HG02884 (cell line): Measurements from ENCODE around the gene ZNF692.
"Not testable (repeated sequence)": the region's sequence is repeated elsewhere in the genome, so short reads cannot be mapped to it uniquely, and the experiment has no call there.

Experiments used
- ATAC-seq: cut with Tn5 transposase; IDR thresholded peaks from one replicate; pipeline ENCODE4 v1.9.1; 2021; ENCODE audit warnings: mild to moderate bottlenecking, moderate library complexity; ENCODE audit not compliant: unreplicated experiment

The ZNF692 gene

DNA sequence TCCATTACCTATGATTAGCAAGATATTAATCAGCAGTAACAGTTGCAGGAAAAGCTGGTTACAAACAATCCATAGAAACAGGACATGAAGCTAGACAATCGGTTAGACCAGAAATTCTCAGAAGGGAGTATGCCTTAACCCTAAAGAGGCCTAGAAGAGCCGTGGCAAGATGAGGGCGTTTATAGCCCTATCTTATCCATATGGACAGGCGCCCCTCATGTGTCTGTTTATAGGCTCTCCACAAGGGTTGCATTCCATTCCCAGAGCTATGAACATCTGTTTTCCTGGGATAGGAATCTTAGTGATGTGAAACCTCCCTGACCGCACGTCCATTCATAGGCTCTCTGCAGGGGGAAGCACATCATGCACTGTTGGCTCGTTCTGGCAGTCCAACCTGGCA is 23.5 kb upstream of the ZNF692 start:
- not testable (repeated sequence) for ATAC-seq

DNA sequence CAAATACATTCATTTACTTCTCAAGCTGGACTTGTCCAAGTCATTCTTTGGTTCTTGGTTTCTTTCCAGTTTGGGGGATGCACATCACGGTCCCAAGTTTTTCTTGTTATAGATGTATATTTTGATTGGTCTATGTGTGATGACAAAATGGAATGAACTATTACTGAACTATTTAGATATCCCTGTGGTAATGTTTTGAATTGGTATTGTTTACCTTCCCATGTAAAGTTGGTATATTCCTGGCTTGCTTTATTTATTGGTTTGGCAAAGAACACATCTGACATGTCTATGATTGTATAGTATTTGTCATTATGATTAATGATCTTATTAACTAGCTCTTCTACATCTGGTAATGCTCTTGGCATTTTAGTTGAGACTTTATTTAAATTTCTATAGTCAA is 22.4 kb upstream of the ZNF692 start:
- ATAC-seq, result no peak

DNA sequence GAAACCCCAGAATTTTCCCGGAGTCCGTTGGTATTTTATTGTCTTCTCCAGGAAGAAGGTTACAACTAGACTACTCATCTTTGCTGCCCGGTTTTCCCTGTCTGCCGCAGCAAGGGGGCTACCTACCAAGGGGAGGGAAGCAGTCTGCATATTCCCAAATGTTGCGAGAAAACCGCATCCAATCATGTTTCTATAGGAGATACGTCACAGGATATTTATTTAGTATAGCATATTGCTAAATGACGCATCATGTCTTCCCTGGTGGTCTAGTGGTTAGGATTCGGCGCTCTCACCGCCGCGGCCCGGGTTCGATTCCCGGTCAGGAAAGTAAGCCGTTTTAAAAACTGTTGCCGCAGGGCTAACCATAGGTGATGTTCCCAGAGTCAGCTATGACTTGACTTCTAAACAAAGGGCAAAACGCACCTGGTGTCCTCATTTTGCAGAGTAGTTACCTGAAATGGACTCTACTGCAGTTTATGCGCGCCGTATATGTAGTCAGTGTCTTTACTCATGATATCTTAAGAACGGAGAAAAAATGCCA is 15.2 kb upstream of the ZNF692 start:
- peak; percentile 61 for ATAC-seq

DNA sequence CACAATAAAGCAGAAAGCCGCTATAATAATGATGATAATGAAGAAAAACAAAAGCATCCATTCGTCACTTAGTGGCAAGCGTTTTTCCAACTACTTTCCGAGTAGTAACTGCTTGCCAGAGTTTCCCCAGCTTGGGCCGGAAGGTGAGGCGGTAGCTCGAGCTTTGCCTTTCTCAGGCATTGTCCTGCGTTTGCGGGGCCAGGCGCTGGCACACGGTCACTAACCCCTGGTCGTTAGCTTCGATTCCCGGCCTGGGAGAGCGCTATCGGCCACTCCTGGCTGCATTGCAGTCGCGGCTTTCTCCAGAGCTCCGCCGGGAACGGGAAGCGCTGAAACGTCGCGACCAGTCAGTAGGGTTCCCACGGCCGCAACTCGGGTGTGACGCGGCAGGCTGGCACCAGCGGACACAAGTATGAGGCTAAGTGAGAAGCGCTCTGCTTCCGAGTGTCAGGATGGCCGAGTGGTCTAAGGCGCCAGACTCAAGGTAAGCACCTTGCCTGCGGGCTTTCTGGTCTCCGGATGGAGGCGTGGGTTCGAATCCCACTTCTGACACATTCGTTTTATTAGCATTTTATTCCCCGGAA is 14.6 kb upstream of the ZNF692 start:
- peak; percentile 69 for ATAC-seq

DNA sequence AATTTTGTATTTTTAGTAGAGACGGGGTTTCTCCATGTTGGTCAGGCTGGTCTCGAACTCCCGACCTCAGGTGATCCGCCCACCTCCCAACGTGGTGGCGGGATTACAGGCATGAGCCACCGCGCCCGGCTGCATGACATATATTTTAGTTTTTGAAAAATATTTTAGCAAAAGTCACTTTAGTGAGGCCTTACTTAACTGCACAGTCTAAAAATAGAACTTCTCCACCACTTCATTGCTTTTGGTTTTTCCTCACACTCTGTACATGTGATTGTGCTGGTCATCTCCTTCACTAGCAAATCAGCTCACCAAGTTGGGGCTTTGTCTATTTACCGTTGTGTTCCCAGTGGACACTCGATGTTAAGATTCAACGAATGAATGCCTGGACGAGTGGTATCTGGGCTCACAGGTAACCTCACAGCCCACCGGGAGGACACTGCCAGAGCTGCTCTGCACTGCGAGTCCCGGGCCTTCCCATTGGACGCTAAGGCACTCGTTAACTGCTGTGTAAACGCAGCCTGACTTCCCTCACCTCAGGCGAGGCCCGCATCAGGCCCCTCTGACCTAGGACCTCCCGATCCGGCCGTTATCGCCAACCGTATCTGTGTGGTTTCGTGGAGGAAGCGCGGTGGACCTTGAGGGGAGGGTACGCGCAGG is 14.0 kb upstream of the ZNF692 start:
- peak; percentile 33 for ATAC-seq

DNA sequence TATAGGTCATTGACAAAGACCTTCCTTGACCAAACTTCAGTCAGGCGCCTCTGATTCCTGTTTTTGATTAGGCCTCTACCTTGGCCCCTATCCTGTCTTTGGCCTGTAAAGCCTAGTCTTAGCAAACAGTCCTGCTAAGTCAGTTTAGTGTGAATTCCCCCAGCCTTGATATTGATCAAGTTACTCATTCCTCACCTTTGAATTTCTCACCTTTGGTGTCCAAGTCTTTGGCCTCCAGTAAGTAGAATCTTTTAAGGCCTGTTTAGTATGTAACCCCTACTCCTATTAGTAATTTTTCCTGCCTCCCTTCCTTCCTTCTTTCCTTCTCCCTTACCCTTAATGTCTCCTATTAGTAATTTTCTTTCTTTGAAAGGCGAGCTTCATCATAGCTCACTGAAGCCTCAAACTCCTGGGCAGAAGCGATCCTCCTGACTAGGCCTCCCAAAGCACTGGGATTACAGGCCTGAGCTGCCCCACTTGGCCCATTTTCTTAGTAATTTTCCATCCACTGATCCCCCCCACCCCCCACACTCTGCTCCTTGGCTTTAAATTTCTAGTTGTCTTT is 13.0 kb upstream of the ZNF692 start:
- ATAC-seq, result no peak

DNA sequence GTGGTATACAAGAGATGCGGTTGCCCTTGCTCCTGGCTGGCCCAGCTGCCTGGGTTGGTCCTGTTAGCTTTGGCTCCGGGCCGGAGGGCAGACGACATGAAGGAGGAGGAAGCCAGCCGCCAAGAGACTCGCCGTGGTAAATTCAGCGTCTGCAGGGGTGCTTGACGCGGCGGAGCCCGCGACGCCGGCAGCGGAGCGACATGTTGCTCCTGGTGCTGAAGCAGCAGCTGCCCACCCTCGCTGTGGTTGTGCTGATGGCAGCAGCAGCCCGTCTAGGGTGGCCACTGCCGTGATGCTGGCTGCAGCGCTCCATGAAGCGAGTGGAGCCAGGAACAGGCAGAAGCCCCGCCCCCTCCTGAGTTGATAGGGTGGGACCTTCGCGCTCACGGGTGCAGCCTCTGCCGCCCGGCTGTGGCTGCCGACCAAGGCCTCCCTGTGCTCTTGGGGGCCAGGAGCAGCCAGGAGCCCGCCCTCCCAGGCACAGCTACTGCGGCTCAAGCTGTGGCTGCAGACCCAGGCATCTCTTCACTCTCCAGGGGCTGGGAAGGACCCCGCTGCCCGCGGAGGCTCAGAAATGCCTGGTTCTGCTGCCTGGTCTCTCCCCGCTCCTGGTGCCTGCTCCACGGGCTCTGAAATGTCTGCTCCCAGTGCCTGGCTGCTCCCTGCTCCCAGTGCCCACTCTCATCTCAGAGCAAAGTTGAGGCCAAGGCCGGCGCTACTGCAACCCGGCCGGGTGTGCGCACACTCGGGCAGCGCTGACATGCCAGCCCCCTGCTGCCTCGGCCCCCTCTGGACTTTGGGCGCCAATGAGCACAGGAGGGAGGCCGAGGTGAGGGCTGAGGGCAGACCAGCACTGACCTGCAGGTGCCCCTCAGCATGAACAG is 4.4 kb upstream of the ZNF692 start:
- ATAC-seq, result peak; percentile 64

DNA sequence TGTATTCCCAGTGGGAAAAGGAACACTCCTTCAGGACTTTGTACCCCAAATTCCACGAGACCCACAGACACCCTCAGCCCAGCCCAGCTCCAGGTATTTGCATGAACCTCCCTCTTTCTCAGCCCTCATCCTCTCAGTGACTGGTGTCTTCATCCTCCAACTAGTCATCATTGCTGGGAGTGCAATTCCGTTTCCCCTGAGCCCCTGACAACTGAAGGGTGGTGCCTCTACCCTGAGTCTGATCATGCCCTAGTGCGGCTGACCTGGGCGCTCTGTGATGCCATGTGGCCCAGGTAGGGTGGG is 3.8 kb upstream of the ZNF692 start:
- ATAC-seq, result peak; percentile 8

DNA sequence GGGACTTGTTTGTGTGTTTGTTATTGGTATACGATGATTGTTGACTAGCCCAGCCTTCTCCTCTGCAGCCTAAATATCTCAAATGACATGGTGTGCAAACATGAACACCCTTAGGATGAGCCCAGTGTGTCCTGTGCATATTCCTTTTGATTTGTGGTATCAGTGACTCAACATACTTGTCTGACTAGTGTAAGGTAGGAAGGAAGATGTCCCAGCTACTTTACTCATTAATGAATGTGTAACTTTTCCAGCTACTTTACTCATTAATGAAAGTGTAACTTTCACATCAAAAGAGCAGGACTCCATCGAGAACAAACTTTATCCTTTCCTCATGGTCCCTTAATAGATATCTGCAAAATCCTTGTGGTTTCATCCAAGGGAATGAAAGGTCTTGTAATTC is 2.7 kb upstream of the ZNF692 start:
- ATAC-seq, result no peak

DNA sequence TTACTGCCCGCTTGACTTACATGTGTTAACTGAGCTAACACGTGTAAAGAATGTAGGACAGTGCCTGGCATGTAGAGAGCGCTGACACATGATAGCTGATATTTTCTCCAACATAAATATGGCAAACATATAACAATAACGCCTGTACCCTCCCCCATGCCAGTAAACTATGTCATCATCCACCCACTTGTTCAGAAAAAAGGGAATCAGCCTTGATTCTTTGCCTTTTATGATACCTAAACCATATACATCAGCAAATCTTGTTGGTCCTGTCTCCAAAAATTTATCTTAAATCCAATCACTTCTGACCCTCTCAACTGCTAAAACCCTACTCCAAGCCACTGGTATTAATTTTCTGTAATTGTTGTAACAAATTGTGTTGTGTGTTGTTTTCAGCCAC is 1.1 kb upstream of the ZNF692 start:
- ATAC-seq, result no peak

DNA sequence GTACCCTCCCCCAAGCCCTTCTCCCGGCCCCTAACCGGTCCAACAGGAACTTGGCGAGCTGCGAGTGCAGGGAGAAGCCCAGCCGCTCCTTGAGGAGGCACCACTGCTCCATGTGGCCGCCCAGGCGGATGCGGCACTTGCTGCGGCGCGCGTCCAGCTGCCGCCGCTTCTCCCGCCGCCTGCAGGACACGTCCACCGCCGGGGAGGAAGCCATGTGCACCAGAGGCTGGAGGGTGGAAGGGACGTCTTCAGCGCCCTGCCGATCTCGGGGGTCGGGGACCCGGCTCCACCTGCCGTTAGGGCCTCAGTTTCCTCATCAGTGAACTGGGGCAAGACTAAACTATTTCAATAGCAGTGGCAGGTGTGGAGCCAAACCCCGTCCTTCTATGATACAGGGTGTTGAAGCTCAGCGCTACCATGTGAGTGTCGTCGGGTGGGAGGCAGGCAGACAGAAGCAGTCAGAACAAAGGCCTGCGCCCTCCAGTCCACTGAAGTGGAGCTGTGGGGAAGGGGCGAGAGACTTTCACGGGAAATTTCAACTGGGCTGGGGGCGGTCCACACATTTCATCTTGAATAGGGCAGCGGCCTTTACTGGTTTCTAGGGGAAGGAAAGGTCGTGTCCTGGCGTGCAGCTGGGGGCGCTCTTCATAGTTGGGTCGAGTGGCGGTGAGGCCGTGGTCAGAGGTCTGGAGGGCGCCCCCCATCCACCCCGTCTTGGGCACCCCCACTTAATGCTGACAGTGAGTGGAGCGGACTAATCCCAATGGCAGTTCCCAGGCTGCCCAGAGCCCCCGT is 592 bp downstream of the ZNF692 start:
- peak; percentile 24 for ATAC-seq

DNA sequence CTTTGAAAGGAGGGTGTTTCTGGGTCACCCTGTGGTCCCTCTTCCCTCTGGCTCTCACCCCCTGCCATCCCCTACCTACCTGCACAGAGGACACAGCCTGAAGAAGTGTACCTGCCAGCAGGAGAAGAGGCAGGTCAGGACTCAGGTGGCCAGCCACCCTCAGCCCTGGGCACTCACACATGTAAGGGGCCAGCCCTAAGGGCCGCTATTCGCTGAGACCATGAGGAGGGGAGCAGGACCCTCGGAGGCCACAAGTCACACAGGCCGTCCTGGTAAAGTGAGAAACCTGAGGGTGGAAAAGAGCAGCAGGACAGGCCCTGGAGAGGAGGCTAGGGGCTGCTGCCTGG is 1.2 kb downstream of the ZNF692 start:
- no peak for ATAC-seq

DNA sequence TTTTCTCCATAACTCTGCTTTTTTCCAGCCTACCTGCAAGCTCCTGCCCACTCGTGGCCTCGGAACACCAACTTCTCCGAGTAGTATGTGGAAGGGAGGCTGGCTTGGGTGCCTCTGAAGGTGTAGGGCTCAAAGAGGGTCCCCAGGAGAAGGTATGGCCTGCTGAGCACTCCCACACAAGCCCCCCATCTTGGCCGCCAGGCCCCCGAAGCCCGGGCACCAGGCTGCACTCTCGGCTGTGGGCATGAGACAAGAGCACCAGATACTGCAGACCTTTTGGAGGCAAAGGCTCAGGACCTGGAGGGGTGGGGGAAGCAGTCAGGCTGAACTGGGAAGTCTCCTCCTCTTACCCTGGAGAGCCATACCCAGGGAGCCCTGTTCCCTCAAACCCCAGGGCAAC is 1.7 kb downstream of the ZNF692 start:
- ATAC-seq, result no peak

DNA sequence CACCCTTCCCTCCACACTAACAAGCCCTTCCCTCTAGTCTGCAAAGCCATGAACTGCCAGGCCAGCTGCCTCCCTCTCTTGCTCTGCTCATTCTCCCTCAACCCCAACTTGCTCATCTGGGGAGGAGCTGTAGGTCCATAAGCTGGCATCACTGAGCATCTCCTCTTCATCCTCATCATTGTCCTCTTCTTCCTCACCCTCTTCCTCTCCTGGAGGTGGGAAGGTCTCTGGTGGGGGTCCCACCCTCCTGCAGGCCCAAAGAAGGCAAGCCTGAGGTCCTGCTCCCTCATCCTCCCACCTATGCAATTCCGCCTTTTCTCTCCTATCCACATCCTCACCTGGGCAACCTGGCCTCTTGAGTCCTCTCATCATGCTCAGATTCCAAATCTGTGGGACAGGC is 2.7 kb downstream of the ZNF692 start:
- ATAC-seq, result no peak

DNA sequence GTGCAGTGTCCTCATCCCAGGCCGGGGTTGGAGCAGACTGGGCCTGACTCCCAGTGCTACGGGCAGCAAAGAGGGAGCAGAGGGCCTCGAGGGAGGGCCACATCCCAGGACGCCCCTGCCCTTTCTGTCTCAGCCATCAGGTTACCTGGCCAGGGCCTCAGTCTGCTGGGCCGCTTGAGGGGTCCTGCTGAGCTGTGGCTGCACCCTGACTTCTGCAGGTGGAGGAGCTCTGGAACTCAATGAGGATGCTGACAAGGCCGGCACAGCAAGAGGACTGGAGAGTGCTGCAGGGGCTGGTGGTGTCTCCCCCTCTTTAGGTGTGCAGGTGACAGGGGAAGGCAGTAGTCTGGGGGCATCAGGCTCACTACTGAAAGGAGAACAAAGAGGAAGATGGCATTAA is 3.3 kb downstream of the ZNF692 start:
- ATAC-seq, result no peak

DNA sequence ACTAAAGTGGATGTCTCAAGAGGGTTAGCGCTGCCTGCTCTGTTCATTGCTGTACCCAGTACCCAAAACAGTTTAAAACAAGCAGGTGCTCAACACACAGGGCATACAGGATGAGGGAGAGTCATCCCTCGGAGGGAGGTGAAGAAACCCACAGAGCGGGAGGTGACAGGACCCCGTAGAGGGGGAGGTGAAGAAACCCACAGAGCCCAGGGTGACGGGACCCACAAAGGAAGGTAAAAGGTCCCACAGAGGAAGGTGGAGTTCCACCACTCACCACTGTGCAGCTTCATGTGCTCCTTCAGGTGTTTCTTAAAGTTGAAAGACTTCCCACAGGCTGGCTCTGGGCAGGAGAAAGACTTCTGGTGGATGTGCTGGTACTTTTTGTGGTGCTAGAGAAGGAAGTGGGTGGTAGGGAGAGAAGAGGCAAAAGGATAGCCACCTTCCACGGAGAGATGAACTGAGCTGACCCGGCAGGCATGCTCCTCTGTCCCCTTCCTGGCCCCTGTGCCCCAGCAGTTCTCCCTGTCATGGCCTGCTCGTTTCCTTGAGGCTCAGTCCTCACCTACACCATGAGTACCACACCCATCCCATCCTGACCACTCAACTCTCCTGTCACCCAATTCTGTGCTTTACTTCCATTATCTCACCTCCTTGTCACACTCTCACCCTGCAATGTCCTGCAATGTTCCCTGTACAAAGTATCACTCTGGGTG is 5.1 kb downstream of the ZNF692 start:
- ATAC-seq, result no peak

DNA sequence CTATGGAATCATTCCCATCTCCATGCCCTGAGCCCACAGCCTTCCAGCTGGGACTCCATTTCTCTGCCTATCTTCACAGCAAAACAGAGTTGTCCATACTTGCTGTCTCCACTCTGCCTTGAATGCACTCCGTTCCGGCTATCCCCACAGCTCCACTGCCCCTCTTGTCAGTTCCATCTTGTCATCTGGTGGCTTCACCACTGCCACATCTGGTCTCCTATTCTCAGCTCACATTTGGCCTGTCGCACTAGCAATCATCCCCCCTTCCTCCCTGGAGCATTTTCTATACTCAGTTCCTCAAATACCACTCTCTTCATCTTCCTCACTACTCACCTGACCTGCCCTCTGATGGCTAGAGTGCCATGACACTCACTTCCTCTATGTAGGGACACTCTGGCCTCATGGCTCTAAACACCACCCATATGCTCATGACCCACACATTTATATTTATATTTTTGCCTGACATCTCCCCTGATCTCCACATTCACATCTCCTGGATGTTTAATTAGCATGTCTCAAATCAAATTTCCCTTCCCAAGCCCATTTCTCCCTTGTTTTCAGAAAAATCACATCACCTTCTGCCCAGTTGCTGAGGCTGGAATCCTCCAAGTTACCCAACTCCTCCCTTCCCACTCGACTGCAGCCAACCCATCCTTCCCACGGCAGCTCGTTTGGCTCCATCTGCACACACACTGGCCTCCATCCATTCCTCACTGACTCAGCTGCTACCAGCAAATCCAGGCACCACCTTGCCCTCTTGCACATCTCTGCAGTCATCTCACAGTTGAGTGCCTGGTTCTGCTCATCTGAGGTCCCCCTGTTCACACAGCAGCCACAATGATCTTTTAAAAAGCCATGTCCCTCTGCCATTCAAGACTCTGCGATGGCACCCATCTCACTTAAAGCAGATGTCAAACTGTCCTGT is 6.1 kb downstream of the ZNF692 start:
- no peak for ATAC-seq

DNA sequence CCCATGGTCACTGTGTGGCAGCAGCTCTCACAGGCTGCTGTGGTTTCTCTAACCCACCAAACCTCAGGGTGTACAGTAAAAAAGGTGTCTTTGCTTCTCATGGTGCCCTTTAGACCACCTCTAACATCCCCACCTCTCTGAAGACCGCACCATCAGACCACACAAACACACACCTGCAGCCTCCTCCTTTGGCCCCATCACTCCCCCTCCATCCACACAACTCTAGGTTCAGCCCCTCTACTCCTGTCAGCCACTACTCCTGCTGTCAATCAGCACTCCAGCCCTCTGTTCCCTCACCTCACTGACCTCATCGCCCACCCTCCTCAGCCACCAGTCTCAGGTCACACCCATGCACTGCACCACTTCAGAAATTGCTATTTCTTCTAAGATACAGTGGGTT is 7.5 kb downstream of the ZNF692 start:
- ATAC-seq, result no peak

DNA sequence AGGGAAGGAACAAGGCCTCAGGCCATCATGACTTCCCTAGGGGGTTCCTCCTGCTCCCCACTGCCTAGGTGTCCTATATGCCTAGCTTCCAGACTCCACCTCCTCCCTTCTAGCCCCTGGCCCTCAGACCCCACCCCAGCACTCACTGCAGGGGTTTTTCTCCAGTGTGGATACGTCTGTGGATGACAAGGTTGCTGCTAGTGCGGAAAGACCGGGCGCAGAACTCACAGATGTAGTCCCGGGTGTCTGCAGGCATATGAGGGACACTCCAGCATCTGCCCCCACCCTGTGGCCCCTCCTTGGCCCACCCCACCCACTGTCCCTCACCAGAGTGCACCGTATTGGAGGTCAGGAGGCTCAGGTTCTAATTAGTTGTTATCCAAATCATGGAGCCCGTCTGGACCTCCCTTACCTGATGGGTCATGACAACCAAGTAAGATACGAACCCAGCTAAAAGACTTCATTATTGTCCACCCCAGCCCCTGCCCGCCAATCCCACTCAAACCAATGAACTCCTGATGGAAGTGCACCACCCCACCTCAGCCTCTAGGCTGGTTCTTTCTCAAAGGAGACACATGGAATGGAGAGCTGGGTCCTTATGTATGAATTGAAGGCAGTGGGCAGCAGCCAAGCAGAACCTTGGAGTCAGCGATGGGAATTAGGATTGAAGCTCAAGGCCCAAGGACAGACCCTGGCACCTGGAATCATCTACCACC is 8.2 kb downstream of the ZNF692 start:
- no peak for ATAC-seq
